ENCODE measurements around the gene SPOCD1. TPM values are rescaled to one million over a fixed set of nuclear protein-coding genes. Genes with fewer than 3 reads are reported as not detected.
A peak's percentile ranks its signal among the peaks of the same experiment; 100 is the strongest.

SPOCD1 gene
- polyA plus RNA-seq (ENCODE audit: insufficient read length in 12 of 12) = under 1 TPM in 9 of 12 donors, not detected in 3; 0.09 to 0.63 (median 0.26) TPM
- long read RNA-seq, donor 1 = 0 reads
- long read RNA-seq, donor 2 = 0 reads
- long read RNA-seq, donor 3 = 0 reads
- long read RNA-seq, donor 4 = 0 reads
- long read RNA-seq, donor 5 = 0 reads
- long read RNA-seq, donor 6 = 0 reads
- long read RNA-seq, donor 7 = 0 reads
- long read RNA-seq, donor 8 = 0 reads
- long read RNA-seq, donor 9 = 0 reads
- long read RNA-seq, donor 10 = 0 reads
- long read RNA-seq, donor 11 = 0 reads

DNA sequence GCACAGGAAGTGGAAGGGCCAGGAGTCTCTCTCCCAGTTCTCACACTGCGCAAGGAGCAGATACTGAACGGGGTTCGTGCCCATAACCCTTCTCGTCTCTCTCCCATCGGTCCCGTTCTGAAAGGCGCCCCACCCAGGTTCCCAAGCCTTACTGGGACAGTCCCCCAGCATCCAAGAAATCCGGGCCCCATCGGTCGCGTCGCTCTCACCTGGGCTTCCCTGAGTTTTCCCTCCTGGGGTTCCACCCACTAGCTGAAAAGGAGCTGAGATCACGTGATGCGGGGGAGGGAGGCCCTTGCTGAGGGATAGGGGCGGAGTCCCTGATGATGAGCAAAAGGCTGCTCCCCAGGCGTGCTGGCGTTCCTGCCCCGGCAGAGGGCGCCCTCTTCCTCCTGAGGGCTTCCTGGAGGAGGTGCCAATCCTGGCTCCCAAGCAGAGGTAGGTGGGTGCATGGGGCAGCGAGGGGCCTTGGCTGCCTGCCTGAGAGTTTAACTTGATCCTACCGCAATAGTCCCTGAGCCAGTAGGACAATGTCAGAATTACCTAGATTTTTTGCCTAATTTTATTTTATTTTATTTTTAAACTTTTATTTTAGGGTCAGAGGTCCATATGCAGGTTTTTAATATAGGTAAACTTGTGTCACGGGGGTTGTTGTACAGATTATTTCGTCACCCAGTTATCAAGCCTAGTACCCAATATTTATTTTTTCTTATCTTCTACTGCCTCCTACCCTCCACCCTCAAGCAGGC is at the start of gene SPOCD1:
Gene SPOCD1, minus strand, starts transcription at position 271 of the 749 bp plus-strand sequence. CDS start 689 bp downstream, outside the sequence.
- DNase-seq = peak; percentile 43

DNA sequence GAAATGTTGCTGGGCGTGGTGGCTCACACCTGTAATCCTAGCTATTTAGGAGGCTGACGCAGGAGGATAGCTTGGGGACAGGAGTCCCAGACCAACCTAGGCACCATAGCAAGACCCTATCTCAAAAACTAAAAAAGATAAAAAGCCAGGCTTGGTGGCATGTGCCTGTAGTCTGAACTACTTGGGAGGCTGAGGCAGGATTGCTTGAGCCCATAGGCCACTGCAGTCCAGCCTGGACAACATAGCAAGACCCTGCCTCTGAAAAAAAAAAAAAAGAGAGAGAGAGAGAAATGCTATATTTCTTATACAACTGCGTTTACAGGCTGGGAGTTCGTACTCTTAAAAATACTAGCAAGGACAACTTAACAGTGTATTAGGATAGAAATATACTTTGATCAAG is 46.2 kb upstream of the SPOCD1 start:
- no peak for DNase-seq

DNA sequence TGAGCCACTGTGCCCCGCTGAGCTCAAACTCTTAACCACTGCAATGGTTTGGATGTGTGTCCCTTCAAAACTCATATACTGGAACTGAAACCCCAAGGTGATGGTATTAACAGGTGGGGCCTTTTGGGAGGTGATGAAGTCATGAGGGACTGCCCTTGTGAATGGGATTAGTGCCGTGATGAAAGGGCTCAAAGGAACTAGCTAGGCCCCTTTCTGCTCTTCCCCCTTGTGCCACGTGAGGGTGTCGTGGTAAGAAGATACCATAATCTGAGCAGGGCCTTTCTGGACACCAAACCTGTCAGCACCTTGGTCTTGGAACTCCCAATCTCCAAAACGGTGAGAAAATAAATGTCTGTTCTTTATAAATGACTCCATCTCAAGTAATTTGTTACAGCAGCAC is 45.5 kb upstream of the SPOCD1 start:
- DNase-seq = no peak

DNA sequence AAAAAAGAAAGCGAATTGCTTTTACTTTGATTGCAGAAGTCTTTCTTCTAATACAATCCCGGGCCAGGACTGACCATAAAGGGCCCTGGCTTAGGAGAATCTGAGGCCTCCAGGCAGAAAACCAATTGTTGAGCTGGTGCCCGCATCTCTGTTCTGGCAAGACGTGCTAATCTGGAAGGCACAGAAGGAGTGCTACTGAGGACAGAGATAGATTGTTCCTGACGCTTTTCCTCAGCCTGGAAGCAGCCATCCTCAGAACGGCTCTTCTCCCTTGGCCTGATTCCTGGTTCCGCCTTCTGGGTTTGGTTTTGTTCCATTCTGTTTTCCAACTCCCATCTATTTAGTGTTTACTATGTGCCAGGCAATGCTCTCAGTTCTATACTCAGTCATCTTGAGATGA is 44.8 kb upstream of the SPOCD1 start:
- DNase-seq = no peak

DNA sequence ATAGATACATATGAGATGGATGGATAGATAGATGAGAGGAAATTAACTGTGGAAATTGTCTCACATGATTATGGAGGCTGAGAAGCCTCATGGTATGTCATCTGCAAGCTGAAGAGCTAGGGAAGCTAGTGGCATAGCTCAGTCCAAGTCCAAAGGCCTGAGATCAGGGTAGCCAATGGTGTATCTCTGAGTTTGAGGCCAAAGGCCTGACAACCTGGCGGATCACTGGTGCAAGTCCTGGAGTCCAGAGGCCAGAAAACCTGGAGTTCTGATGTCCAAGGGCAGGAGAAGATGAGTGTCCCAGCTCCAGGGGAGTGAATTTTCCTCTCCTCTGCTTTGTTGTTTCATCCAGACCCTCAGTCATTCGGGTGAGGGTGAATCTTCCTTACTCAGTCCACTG is 43.9 kb upstream of the SPOCD1 start:
- DNase-seq = no peak

DNA sequence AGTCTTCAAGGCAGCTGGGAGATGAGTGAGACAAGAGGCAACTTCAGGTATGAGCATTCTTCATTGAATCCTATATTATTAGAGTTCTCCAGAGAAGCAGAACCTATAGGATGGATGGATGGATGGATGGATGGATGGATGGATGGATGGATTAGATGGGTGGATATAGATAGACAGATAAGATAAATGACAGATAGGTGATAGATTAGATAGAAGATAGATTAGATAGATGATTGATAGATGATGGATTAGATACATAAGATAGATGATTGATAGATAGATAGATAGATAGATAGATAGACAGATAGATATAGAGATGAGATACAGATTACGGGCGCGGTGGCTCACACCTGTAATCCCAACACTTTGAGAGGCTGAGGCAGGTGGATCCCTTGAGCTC is 43.2 kb upstream of the SPOCD1 start:
- DNase-seq = no peak

DNA sequence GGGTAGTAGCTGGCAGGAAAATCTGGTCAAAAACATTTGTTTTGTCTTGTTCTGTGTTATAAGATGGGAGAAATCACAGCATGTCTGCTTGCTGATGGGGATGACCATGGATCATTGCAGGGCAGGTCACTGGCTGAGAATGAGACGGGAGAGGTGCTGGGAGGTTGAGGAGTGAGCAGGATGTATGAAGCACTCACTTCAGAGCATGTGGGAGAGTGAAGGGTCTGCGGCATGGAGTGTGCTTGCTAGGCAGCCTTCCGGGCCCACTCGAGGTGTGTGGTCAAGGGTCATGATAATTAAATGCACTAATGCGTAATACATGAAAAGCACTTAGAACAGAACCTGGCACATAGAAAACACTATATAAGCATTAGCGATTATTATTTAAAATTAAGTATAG is 42.0 kb upstream of the SPOCD1 start:
- DNase-seq = no peak

DNA sequence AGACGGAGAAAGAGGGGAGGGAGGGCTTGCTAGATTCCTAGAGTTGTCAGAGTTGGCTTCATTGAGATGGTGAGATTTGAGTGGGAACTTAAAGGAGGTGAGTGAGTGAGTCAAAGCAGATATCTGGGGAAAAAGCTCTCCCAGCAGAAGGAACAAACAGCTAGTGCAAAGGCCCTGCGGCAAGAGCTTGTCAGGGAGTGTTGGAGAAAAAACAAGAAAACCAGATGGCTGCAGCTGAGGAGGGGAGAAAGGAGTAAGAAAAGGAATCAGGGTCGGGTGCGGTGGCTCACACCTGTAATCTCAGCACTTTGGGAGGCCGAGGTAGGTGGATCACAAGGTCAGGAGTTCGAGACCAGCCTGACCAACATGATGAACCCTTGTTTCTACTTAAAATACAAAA is 40.3 kb upstream of the SPOCD1 start:
- no peak for DNase-seq

DNA sequence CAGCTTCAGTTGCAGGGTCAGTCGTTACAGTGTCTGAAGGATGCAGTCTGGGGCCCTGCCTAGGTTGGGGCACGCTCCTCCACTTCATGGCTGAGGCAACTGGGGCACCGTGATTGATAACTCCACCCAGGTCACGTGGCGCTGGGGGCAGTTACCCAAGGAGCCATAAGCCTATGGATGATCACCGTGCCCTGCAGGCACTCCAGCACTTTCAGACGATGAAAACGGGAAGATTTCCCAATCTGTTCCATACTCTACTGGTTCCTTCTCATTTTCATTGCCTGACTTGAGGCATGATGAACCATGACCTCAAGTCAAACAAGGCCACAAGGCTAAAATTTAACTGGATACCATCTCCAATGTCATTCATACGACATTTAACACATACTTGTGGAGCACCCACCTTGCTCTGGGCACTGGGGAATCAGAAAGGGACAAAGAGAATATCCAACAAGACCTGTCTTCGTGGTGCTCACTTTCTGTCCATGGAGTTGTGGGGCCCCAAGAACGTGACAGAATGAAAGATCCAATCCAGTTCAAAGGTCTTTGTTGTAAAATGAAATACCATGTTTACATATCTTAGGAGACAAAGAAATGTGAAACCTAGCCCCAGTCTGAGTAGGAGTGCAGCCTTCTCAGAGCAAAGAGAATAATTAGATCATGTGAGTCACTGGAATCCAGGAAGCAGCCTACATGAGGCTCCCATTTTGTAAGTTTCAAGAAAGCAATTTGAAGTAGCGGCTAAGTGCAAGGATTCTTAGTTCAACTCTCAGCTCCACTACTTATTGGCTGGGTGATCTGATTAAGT is 39.4 kb upstream of the SPOCD1 start:
- no peak for DNase-seq

DNA sequence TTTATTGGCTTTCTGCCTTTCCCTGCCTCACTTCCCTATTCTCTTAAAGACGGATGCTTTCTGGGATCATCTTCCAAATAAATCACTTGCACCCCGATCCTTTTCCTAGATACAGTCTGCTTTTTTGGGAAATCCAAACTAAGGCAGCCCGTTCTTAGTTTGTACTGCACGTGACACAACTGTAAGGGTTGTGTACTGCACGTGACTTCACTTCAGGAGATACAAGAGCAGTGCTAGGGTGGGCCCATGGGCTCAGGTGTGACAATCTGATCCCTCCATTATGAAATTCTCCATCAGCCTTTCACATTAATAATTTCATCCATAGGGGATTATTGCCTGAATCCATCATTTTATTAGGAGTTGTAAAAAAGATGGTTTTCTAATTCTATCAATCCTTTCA is 33.8 kb upstream of the SPOCD1 start:
- no peak for DNase-seq

DNA sequence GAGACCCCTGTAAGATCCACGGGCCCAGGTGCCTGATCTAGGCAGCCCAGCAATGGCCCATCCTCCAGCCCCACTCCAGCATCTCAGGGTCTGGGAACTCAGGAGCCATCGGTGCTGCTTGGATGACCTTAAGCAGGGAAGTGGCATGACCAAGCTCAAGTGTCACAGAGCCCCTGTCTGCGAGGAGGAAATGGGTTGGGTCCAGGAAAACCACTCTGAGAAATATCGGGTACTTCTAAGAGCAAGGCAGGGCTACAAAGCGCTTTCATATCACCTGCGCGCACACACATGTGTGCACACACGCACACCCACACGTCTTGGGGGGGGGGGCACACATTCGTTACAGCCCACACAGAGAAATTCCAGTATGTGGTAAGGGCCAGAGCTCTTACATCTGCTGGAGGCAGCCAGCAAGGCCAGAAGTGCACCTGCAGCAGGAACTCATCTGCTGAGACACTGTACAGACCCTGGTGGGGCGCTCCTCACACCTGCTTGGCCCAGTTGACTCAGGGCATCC is 32.6 kb upstream of the SPOCD1 start:
- no peak for DNase-seq

DNA sequence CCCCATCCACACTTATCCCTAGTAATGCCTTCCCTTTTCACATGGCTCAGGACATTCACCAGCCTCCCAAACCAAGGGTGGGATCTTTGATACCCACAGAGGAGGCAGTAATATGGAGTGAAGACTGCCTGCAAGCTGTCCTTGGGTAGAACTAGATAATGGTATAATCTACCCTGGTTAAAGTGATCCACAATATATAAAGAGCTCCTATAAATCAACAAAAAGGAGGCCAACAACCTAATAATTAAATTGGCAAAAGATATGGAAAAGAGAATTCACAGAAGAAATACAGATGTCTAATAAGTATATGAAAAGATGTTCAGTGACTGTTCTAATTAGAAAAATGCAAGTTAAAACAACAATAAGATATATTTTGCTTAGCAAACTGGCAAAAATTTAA is 30.7 kb upstream of the SPOCD1 start:
- no peak for DNase-seq

DNA sequence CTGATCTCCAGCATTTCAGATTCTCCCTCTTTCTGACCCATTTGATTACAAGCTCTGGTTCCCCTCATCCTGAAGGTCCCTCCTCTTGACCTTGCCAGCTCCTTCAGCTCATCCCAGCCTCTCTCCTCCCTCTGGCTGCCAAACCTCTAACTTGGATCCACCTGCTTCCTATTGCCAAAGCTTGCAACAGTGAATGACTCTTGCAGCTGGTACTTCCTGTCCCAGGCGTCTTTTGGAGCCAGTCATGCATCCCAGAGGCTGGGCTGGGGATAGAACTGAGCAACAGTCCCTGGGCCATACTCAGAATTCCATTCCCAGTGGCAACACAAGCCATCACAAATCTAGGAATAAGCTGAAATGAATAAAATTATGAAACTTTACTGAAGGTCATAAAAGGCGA is 27.7 kb upstream of the SPOCD1 start:
- DNase-seq = no peak

DNA sequence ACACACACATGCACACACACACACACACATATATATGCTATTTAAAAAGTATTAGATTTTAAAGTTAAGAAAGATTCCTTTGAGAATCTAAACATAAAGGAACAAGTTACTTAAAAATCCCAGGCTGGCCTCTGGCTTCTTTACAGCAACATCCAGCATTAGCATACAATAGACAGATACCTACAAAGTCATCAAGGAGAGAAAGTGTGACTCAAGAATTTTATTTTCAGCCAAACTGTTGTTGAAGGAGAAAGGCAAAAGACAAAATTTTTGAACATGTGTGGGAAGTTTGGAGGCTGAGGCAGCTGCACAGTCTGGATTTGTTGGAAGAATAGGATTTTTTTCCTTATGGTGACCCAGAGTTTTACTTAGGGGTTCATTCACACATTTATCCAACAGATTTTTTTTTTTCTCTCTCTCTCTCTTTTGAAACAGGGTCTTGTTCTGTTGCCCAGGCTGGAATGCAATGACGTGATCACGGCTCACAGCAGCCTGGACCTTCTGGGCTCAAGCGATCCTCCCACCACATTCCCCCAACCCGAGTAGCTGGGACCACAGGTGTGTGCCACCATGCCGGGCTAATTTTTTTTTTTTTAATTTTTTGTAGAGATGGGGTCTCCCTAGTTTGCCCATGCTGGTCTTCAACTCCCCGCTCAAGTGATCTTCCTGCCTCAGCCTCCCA is 24.0 kb upstream of the SPOCD1 start:
- DNase-seq = no peak

DNA sequence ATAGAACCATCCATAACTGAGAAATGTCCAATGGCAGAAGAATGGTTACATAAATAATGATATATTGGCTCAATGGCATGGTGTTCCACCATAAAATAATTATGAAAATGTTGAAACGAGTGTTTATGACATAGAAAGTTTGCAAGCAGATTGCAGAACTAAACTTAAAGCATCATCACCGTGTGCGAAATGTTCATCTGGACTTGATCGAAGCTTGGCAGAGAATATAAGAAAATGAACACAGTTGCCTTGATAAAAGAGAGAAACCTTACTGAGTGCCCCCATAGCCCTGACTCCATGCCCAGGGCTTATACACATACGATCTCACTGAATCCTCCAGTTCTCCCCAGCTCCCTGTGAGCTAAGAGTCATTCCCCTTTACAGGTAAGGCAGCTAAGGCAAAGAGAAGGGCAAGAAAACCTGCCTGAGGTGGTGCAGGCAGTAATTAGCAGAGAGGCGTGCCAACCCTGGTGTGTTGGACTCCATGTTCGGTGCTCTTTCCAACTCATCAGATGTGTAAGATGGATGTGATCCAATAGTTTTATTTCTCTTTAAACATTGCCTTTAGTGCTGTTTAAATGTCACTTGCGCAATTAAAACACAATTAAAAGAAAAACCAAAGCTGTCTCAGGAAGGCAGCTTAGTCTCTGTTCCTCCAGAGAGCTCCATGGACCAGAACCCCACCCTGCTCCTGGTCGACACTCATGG is 21.8 kb upstream of the SPOCD1 start:
- no peak for DNase-seq

DNA sequence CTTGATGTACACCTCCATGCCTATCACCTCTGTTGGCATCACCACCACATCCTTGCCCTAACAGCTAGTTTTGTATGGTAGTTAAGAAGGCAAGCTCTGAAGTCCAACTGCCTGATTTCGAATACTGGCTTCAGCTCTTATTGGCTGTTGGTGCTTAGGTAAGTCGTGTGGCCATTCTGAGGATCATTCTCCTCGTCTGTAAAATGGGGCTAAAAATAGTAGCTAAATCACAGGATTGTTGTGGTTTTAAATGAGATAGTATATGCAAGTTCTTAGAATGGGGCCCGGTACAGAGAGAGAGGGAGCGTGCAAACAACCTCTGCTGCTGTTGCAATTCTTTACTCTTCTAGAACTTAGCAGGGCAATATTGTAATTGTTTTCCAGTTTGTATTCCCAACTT is 20.8 kb upstream of the SPOCD1 start:
- no peak for DNase-seq

DNA sequence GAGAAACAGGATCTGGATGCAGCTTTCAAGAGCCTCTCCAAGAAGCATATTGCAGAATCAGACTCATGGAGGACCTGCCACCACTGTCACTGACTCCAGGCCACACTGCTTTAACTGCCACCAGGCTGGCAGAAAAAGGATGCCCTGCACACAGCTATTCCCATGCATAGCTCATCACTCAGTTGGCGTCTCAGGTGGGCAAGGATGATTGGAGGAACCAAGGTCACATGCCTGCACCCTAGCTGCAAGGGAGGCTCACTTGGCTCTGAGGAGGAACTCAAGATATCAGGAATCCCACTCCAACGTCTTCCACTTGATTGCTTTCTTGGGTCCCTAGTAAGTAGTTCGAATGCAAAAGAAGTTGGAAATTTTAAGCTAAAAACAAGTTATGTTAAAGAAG is 19.6 kb upstream of the SPOCD1 start:
- no peak for DNase-seq

DNA sequence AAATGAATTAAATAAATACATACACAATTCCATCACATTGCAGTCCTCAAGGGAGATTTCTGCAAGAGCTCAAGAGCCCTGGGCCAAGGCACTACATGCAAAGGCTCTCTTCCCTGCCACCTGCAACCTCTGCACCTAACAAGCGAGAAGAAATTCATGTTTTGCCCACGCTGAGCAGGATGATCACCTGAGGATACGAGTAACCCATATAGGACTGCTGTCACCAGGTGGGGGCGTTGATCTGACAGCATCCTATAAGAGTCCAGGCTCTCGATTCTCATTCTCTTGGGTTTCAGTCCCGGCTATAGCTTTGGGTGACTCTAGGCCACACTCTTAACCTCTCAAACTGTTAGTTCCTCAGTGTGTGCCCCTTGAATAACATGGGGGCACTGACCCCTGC is 18.7 kb upstream of the SPOCD1 start:
- no peak for DNase-seq

DNA sequence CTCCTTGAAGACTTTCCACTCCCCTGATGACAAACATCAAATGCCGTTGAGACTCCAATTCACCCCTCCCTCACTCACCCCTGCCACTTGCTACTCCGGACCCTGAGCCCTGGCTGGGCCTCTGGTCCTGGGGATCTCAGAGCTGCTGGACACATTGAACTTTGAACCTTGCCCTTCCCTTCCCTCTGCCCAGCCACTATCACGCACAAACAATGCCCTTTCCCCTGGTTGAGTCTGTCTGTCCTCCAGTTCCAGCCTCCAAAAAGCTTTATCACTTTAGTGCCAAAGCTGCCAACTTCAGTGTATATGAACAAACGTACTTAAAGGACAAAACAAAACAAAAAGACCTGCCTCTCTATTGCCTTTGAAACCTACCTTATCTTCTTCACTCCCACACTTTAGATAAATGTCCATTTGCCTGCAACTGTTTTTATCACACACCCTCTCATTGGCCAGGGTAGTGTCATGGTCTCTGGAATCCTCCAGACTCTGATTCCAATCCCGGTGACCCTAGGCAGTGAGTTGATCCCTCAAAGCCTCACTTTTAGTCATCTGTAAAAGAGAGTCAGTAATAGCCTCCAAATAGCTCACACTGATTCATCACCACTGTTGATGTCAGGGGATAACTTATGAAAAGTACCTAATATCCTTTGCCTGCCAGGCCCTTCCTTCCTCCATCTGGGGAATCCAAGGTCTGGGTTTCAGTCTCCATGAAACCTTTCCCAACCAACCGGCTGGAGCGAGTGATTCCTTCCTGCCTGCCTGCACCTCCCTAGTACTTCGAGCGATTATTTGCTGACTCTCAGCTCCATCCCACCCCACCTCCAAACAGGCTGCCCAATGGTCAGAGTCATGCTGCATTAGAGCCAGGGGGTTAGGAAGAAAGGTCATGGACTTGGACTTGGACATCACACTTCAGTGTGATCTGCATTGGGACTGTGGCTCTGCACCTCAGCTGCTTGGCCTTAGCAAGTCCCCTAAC is 15.9 kb upstream of the SPOCD1 start:
- no peak for DNase-seq

DNA sequence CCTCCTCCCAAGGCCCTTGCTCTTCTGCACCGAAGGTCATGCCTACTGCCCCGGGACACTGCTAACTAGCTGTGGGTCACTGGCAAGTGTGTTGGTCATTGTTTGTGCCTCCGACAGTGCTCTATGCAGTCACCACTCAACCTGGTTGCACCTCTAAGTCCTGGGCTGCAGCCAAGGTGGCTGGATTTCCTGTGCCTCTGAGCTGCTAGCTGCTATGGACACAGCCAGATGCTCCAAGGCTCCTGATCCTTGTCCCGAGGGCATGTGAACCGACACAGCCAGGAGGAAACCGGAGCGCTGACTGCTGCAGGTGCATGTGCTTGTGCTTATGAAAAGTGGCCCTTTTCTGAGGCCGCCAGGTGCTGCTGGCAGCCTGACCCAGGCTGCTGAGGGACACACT is 14.7 kb upstream of the SPOCD1 start:
- no peak for DNase-seq

Measured in muscle of arm (tissue), 14 donors.